Vein endothelial cell (primary cell): ENCODE results near the gene GPR32. TPM values are rescaled to one million over a fixed set of nuclear protein-coding genes. Genes with fewer than 3 reads are reported as not detected.

Source experiments
- small RNA-seq: library from RNA; depleted of rRNA; stranded (forward); fragments of <200 nt; gene quantifications from one replicate; pipeline ENCODE3, GENCODE V24; 2012
- total RNA-seq: library from RNA; depleted of rRNA; stranded (reverse); fragments of >200 nt; gene quantifications from 2 replicates; pipeline ENCODE4 v1.2.3, GENCODE V29; 2012

Gene GPR32
- total RNA-seq, result not detected in 2 replicates

GRCh38 chr19:50770164-50770563 is at the start of gene GPR32:
Gene GPR32, plus strand, starts transcription at chr19:50770464. Its CDS starts 137 bp downstream, at chr19:50770601.

GRCh38 chr19:50723069-50723468 is 47.2 kb upstream of the GPR32 start, which contains the start of gene CLEC11A:
Gene CLEC11A, plus strand, starts transcription at chr19:50723364. Its CDS starts 162 bp downstream, at chr19:50723526.

GRCh38 chr19:50790396-50790795 is 20.1 kb downstream of the GPR32 start, which contains the start of gene ACP4:
Gene ACP4, plus strand, starts transcription at chr19:50790415. Its CDS starts 0 bp downstream, at chr19:50790415.

Small RNA genes within 50 kb of the gene (small RNA-seq; reads per million reads assigned to genes)
- gene SNORD88A (48.5 reads per million, percentile 98 among the genes with 10 or more reads in this experiment), gene SNORD88B (not detected), gene SNORD88C (not detected)

Other genes starting within 250 kb of the GPR32 start
- gene LRRC4B, start 202.0 kb upstream of the GPR32 start, total RNA-seq, result not detected in 2 replicates
- gene SYT3, start 130.6 kb upstream of the GPR32 start, total RNA-seq, result not detected in 2 replicates
- not detected in 2 replicates for gene C19orf81, start 121.0 kb upstream of the GPR32 start, total RNA-seq
- gene SHANK1, start 50.7 kb upstream of the GPR32 start, total RNA-seq, result 0.57 and 0.98 TPM in 2 replicates
- gene CLEC11A, start 47.1 kb upstream of the GPR32 start, total RNA-seq, result 3.9 and 4.7 TPM in 2 replicates
- gene ACP4, start 20.0 kb downstream of the GPR32 start, total RNA-seq, result not detected in 2 replicates
- not detected in 2 replicates for gene KLK1, start 53.3 kb downstream of the GPR32 start, total RNA-seq
- gene KLK15, start 63.1 kb downstream of the GPR32 start, total RNA-seq, result not detected in 2 replicates
- not detected in 2 replicates for gene KLK3, start 84.5 kb downstream of the GPR32 start, total RNA-seq
- gene KLK2, start 103.0 kb downstream of the GPR32 start, total RNA-seq, result not detected in 2 replicates
- not detected in 2 replicates for gene KLK4, start 140.9 kb downstream of the GPR32 start, total RNA-seq
- not detected in 2 replicates for gene KLK5, start 182.6 kb downstream of the GPR32 start, total RNA-seq
- 0.29 TPM in 1 of 2 replicates, not detected in the other for gene KLK6, start 199.1 kb downstream of the GPR32 start, total RNA-seq
- not detected in 2 replicates for gene KLK7, start 213.5 kb downstream of the GPR32 start, total RNA-seq
- not detected in 2 replicates for gene KLK8, start 231.1 kb downstream of the GPR32 start, total RNA-seq
- gene KLK10, start 249.2 kb downstream of the GPR32 start, total RNA-seq, result not detected in 2 replicates